Measurements from ENCODE around the gene CDAN1.

CDAN1 gene

GRCh38 chr15:42731461-42731860, 5.5 kb downstream of the CDAN1 start:
- no peak for DNase-seq (ENCODE audit: low read depth)
- no peak for TF ChIP-seq CTCF (IDR thresholded peaks at IDR 0.05; ENCODE audit: control insufficient read depth, extremely low read depth, insufficient read depth)
- H3K4me3 ChIP-seq (ENCODE audit: low read depth, low read length): no peak overlapping the region

- no peak for TF ChIP-seq CTCF (IDR thresholded peaks at IDR 0.05; ENCODE audit: control insufficient read depth, extremely low read depth, insufficient read depth)
- H3K4me3 ChIP-seq (ENCODE audit: low read depth, low read length): no peak overlapping the region
- no peak for DNase-seq (ENCODE audit: low read depth)
These were observed 6.4 kb downstream of the CDAN1 start for GRCh38 chr15:42730536-42730935.

GRCh38 chr15:42730135-42730534, 6.8 kb downstream of the CDAN1 start:
- no peak for TF ChIP-seq CTCF (IDR thresholded peaks at IDR 0.05; ENCODE audit: control insufficient read depth, extremely low read depth, insufficient read depth)
- DNase-seq (ENCODE audit: low read depth): no peak
- no peak overlapping the region for H3K4me3 ChIP-seq (ENCODE audit: low read depth, low read length)

GRCh38 chr15:42729409-42729808, 7.5 kb downstream of the CDAN1 start:
- no peak for DNase-seq (ENCODE audit: low read depth)
- no peak overlapping the region for H3K4me3 ChIP-seq (ENCODE audit: low read depth, low read length)
- no peak for TF ChIP-seq CTCF (IDR thresholded peaks at IDR 0.05; ENCODE audit: control insufficient read depth, extremely low read depth, insufficient read depth)

- no peak overlapping the region for H3K4me3 ChIP-seq (ENCODE audit: low read depth, low read length)
- no peak for DNase-seq (ENCODE audit: low read depth)
- TF ChIP-seq CTCF (IDR thresholded peaks at IDR 0.05; ENCODE audit: control insufficient read depth, extremely low read depth, insufficient read depth): no peak
These were observed 8.0 kb downstream of the CDAN1 start for GRCh38 chr15:42728972-42729371.

- H3K4me3 ChIP-seq (ENCODE audit: low read depth, low read length): no peak overlapping the region
- TF ChIP-seq CTCF (IDR thresholded peaks at IDR 0.05; ENCODE audit: control insufficient read depth, extremely low read depth, insufficient read depth): no peak
- no peak for DNase-seq (ENCODE audit: low read depth)
These were observed 8.4 kb downstream of the CDAN1 start for GRCh38 chr15:42728560-42728959.

GRCh38 chr15:42727750-42728381, 9.1 kb downstream of the CDAN1 start:
- TF ChIP-seq CTCF (IDR thresholded peaks at IDR 0.05; ENCODE audit: control insufficient read depth, extremely low read depth, insufficient read depth): no peak
- no peak for DNase-seq (ENCODE audit: low read depth)
- no peak overlapping the region for H3K4me3 ChIP-seq (ENCODE audit: low read depth, low read length)

All from LNCaP clone FGC (cell line).